ENCODE results near the gene TEX38. TPM values are rescaled to one million over a fixed set of nuclear protein-coding genes. Genes with fewer than 3 reads are reported as not detected.

The TEX38 gene
- total RNA-seq, 2 experiments from 2014 or later = not detected

- TF ChIP-seq CTCF (conservative IDR thresholded peaks at IDR 0.05; ENCODE audit: low read length) (no peak), EZH2phosphoT487 (IDR thresholded peaks at IDR 0.05; ENCODE audit: borderline replicate concordance, low read depth, low read length) (no peak)
- no peaks in the 10 kb centered on the region for H3K9me2 ChIP-seq (ENCODE audit: insufficient read depth, low read length)
- no TSS peak for BruUV-seq (replicated peaks)
- H3K27ac ChIP-seq (ENCODE audit: low read depth, low read length, poor library complexity, severe bottlenecking) = no peak overlapping the region
- POLR2A ChIA-PET = interaction anchor here (0.6 kb wide), 1 partner anchor 129 kb away, joined by 5 read pairs; no protein-coding TSS in a partner anchor
- no peaks in the 10 kb centered on the region for H4K20me1 ChIP-seq (ENCODE audit: insufficient read depth, low read length)
- no peak overlapping the region for H3K4me2 ChIP-seq (ENCODE audit: low read length)
- CTCF ChIA-PET (ENCODE audit: unreplicated experiment) = no interaction called here
- H2AFZ ChIP-seq (ENCODE audit: low read length) = no peak overlapping the region
- no peaks in the 10 kb centered on the region for H3K79me2 ChIP-seq (ENCODE audit: insufficient read depth, low read depth, low read length)
- intact Hi-C loops (cut with micrococcal nuclease; ENCODE audit: unreplicated experiment) = no loop called here
- DNase-seq (ENCODE audit: low spot score) = no peak
- no peaks in the 10 kb centered on the region for H3K4me1 ChIP-seq (ENCODE audit: insufficient read depth, low read length, poor library complexity, severe bottlenecking)
- H3K9me3 ChIP-seq (ENCODE audit: low read length) = no peaks in the 10 kb centered on the region
- H3K4me3 ChIP-seq (ENCODE audit: low read depth, low read length, poor library complexity, severe bottlenecking) = no peak overlapping the region
- H3K36me3 ChIP-seq (ENCODE audit: insufficient read depth, low read length) = peaks cover 40% of the 10 kb centered on the region
Measured at GRCh38 chr1:46655848-46656247, 15.8 kb upstream of the TEX38 start.

- Histone ChIP-seq H3K9me2 (ENCODE audit: insufficient read depth, low read length) (no peaks in the 10 kb centered on the region), H3K27ac (ENCODE audit: low read depth, low read length, poor library complexity, severe bottlenecking) (no peak overlapping the region), H3K9me3 (ENCODE audit: low read length) (no peaks in the 10 kb centered on the region), H3K4me2 (ENCODE audit: low read length) (no peak overlapping the region), H4K20me1 (ENCODE audit: insufficient read depth, low read length) (no peaks in the 10 kb centered on the region), H3K36me3 (ENCODE audit: insufficient read depth, low read length) (peaks cover 40% of the 10 kb centered on the region), H3K4me3 (ENCODE audit: low read depth, low read length, poor library complexity, severe bottlenecking) (no peak overlapping the region), H2AFZ (ENCODE audit: low read length) (no peak overlapping the region), H3K4me1 (ENCODE audit: insufficient read depth, low read length, poor library complexity, severe bottlenecking) (no peaks in the 10 kb centered on the region), H3K79me2 (ENCODE audit: insufficient read depth, low read depth, low read length) (no peaks in the 10 kb centered on the region)
- intact Hi-C loops (cut with micrococcal nuclease; ENCODE audit: unreplicated experiment) = no loop called here
- ChIA-PET CTCF (ENCODE audit: unreplicated experiment) (no interaction called here), POLR2A (interaction anchor here (0.9 kb wide), 1 partner anchor 53 kb away, joined by 3 read pairs; the partner anchor contains the start of gene MKNK1)
- BruUV-seq (replicated peaks) = no TSS peak
- TF ChIP-seq CTCF (conservative IDR thresholded peaks at IDR 0.05; ENCODE audit: low read length) (no peak), EZH2phosphoT487 (IDR thresholded peaks at IDR 0.05; ENCODE audit: borderline replicate concordance, low read depth, low read length) (no peak)
- no peak for DNase-seq (ENCODE audit: low spot score)
Measured at GRCh38 chr1:46656643-46657042, 15.0 kb upstream of the TEX38 start.

GRCh38 chr1:46657775-46658174 is 13.9 kb upstream of the TEX38 start:
- H3K36me3 ChIP-seq (ENCODE audit: insufficient read depth, low read length) = peaks cover 36% of the 10 kb centered on the region
- H3K4me1 ChIP-seq (ENCODE audit: insufficient read depth, low read length, poor library complexity, severe bottlenecking) = no peaks in the 10 kb centered on the region
- no peaks in the 10 kb centered on the region for H3K9me2 ChIP-seq (ENCODE audit: insufficient read depth, low read length)
- ChIA-PET POLR2A (interaction anchor here (0.9 to 1.2 kb wide), 2 partner anchors 9 to 54 kb away, joined by 3 to 4 read pairs; partner anchors contain the start of gene MKNK1), CTCF (ENCODE audit: unreplicated experiment) (no interaction called here)
- H4K20me1 ChIP-seq (ENCODE audit: insufficient read depth, low read length) = no peaks in the 10 kb centered on the region
- no peak overlapping the region for H3K4me2 ChIP-seq (ENCODE audit: low read length)
- H3K79me2 ChIP-seq (ENCODE audit: insufficient read depth, low read depth, low read length) = no peaks in the 10 kb centered on the region
- no peak overlapping the region for H2AFZ ChIP-seq (ENCODE audit: low read length)
- DNase-seq (ENCODE audit: low spot score) = no peak
- no peak overlapping the region for H3K4me3 ChIP-seq (ENCODE audit: low read depth, low read length, poor library complexity, severe bottlenecking)
- no peaks in the 10 kb centered on the region for H3K9me3 ChIP-seq (ENCODE audit: low read length)
- BruUV-seq (replicated peaks) = no TSS peak
- intact Hi-C loops (cut with micrococcal nuclease; ENCODE audit: unreplicated experiment) = no loop called here
- H3K27ac ChIP-seq (ENCODE audit: low read depth, low read length, poor library complexity, severe bottlenecking) = no peak overlapping the region
- no peak for TF ChIP-seq CTCF (conservative IDR thresholded peaks at IDR 0.05; ENCODE audit: low read length)
- no peak for TF ChIP-seq EZH2phosphoT487 (IDR thresholded peaks at IDR 0.05; ENCODE audit: borderline replicate concordance, low read depth, low read length)

Data from OCI-LY7 (cell line).